ENCODE measurements around the gene MAST4. TPM values are rescaled to one million over a fixed set of nuclear protein-coding genes. Genes with fewer than 3 reads are reported as not detected.

MAST4 gene
- total and polyA plus RNA-seq, 2 of the 4 experiments (the other 2 are of a cell fraction), result 4.8 to 6.8 TPM

DNA sequence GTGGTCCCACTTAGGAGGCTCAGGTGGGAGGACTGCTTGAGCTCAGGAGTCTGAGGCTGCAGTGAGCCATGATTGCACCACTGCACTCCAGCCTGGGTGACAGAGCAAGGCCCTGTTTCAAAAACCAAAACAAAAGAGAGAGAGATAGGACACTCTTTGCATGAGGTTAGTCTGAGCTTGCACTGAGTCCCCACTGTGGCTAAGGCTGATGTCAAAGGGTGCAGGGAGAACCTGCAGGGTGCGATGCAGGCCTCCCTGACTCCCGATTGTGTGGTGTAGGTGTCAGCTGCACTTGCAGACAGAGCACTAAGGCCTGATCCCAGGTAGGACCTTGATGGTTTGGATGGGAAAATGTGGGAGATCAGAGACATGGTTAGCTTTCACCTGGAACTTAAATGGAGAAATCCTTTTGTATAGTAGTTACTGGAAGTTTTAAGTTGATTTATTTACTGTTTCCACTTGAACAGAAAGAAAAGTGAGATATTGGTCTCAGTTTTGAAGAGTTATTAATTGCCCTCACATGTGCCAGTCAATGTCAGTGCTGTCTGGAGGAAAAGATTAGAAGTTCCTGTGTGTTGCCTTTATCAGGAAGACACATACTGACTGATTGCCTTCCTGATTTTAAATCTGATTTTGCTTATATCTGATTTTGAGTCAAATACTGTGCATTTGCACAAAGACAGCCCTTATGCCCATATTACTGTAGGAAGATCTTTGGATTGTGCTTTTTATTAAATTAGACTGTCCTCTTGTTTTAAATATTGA is 260.0 kb downstream of the MAST4 start:
- no peak overlapping the region for H3K18ac ChIP-seq (ENCODE audit: low read depth, low read length)
- H4K5ac ChIP-seq (ENCODE audit: low read depth, low read length), result no peak overlapping the region
- CTCF ChIA-PET, result no interaction called here

More for the DNA sequence above, 260.0 kb downstream of the MAST4 start:
- Histone ChIP-seq H3K9me1 (ENCODE audit: insufficient read depth, low read length) (no peaks in the 10 kb centered on the region), H3K23ac (ENCODE audit: low read depth, low read length) (no peak overlapping the region), H3K4me2 (ENCODE audit: low read depth, low read length) (no peak overlapping the region), H2BK15ac (ENCODE audit: low read depth, low read length) (no peak overlapping the region), H4K20me1 (ENCODE audit: insufficient read depth, low read length) (no peaks in the 10 kb centered on the region), H2BK120ac (ENCODE audit: low read depth, low read length) (no peak overlapping the region), H3K9ac (ENCODE audit: low read depth, low read length) (no peak overlapping the region), H2BK20ac (ENCODE audit: low read depth, low read length) (no peak overlapping the region), H4K91ac (ENCODE audit: insufficient read depth, low read depth, low read length) (no peak overlapping the region), H3K79me1 (ENCODE audit: low read depth in 1 of 2, low read length in 2 of 2) (no peaks in the 10 kb centered on the region), H2BK5ac (ENCODE audit: low read depth, low read length, poor library complexity, severe bottlenecking) (no peak overlapping the region), H3K9me3 (ENCODE audit: control insufficient read depth, insufficient read depth, low read length) (no peaks in the 10 kb centered on the region), H3K56ac (ENCODE audit: extremely low read depth, insufficient read depth, low read length) (no peak overlapping the region), H3K14ac (replicated peaks; ENCODE audit: low read depth, low read length) (no peak overlapping the region), H3K4ac (ENCODE audit: low read depth, low read length) (no peak overlapping the region), H4K8ac (ENCODE audit: low read depth in 2 of 2, low read length in 2 of 2) (no peak overlapping the region), H3K27ac (ENCODE audit: insufficient read depth, low read length) (no peak overlapping the region), H2AK9ac (replicated peaks; ENCODE audit: low read depth, low read length, poor library complexity) (no peak overlapping the region), H3K27me3 (ENCODE audit: control insufficient read depth, insufficient read depth, low read length) (peaks cover 2% of the 10 kb centered on the region; the same call in 1 of the 2 replicates), H2AK5ac (ENCODE audit: low read depth, low read length) (no peak overlapping the region), H2AFZ (replicated peaks; ENCODE audit: low read length, poor library complexity) (peak overlapping the region; percentile 23), H3K36me3 (ENCODE audit: control insufficient read depth, insufficient read depth, low read length) (no peaks in the 10 kb centered on the region), H3K4me1 (ENCODE audit: control insufficient read depth, insufficient read depth, low read length) (no peaks in the 10 kb centered on the region), H3K4me3 (ENCODE audit: insufficient read depth, low read depth, low read length) (no peak overlapping the region)
- in situ Hi-C loops (cut with MboI; ENCODE audit: low sequenced_read_pairs) (no loop called here), intact Hi-C loops (cut with micrococcal nuclease) (no loop called here), dilution Hi-C loops (cut with HindIII; ENCODE audit: low sequenced_read_pairs, unreplicated experiment) (no loop called here)
- ATAC-seq (ENCODE audit: low read depth) (no peak), DNase-seq (no peak)
- TF ChIP-seq MXI1 (IDR thresholded peaks at IDR 0.05; ENCODE audit: borderline replicate concordance, low read depth, low read length), result no peak
- POLR2A ChIA-PET (ENCODE audit: unreplicated experiment), result no interaction called here
- 94% methylated on average over 2 of the region's 2 CpGs; no CpG with 5 or more reads in 1 of the 2 experiments for WGBS, 2 experiments (ENCODE audit: extremely low coverage in 2 of 2, insufficient read length in 1 of 2)
- no TSS peak for BruUV-seq (replicated peaks)

All from IMR-90 (cell line).